Activated naive CD8-positive, alpha-beta T cell (primary cell): ENCODE results near the gene VPS8.
"Not testable (repeated sequence)": the region's sequence is repeated elsewhere in the genome, so short reads cannot be mapped to it uniquely, and the experiment has no call there.

Experiments used
- H3K27ac Mint-ChIP-seq: one replicate; pipeline ENCODE4 v1.8.0; 2021; ENCODE audit warnings: mixed read lengths
- H3K27me3 Mint-ChIP-seq: one replicate; pipeline ENCODE4 v1.8.0; 2021; ENCODE audit warnings: mixed read lengths
- H3K36me3 Mint-ChIP-seq: one replicate; pipeline ENCODE4 v1.8.0; 2021; ENCODE audit warnings: mixed read lengths
- H3K4me1 Mint-ChIP-seq: one replicate; pipeline ENCODE4 v1.8.0; 2021; ENCODE audit warnings: low read depth, mixed read lengths
- H3K4me3 Mint-ChIP-seq: one replicate; pipeline ENCODE4 v1.8.0; 2021; ENCODE audit warnings: mild to moderate bottlenecking, mixed read lengths
- H3K9me3 Mint-ChIP-seq: one replicate; pipeline ENCODE4 v1.8.0; 2021; ENCODE audit warnings: low read depth, mixed read lengths

The VPS8 gene

DNA sequence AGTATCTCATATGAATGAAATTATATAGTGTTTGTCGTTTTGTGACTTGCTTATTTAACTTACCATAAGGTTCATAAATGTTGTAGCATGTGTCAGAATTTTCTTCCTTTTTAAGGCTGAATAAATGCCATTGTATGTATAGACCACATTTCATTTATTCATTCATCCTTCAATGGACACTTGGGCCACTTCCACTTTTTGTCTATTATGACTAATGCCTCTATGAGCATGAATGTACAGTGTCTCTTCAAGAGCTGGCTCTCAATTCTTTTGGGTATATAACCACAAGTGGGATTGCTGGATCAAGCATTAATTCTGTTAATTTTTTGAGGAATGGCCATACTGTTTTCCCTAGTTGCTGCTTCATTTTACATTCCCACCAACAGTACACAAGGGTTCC lies 156.1 kb downstream of the VPS8 start:
- Mint-ChIP-seq H3K4me3 (no peak overlapping the region), H3K4me1 (peaks cover 20% of the 10 kb centered on the region), H3K9me3 (no peaks in the 10 kb centered on the region), H3K27me3 (no peaks in the 10 kb centered on the region), H3K36me3 (peaks cover 34% of the 10 kb centered on the region), H3K27ac (no peak overlapping the region)

- H3K4me1 Mint-ChIP-seq, result peaks cover 21% of the 10 kb centered on the region
- no peaks in the 10 kb centered on the region for H3K27me3 Mint-ChIP-seq
- no peak overlapping the region for H3K4me3 Mint-ChIP-seq
- H3K36me3 Mint-ChIP-seq, result peaks cover 52% of the 10 kb centered on the region
- no peak overlapping the region for H3K27ac Mint-ChIP-seq
- H3K9me3 Mint-ChIP-seq, result peaks cover 13% of the 10 kb centered on the region
Observed at GRCh38 chr3:184970186-184970585, 158.2 kb downstream of the VPS8 start.

- H3K4me1 Mint-ChIP-seq, result peaks cover 3% of the 10 kb centered on the region
- no peaks in the 10 kb centered on the region for H3K27me3 Mint-ChIP-seq
Observed at GRCh38 chr3:184977796-184978195, 165.8 kb downstream of the VPS8 start.

GRCh38 chr3:184981071-184981470 lies 169.1 kb downstream of the VPS8 start:
- Mint-ChIP-seq H3K27ac (no peak overlapping the region), H3K27me3 (no peaks in the 10 kb centered on the region), H3K9me3 (peaks cover 4% of the 10 kb centered on the region), H3K4me3 (no peak overlapping the region), H3K36me3 (peaks cover 44% of the 10 kb centered on the region), H3K4me1 (peaks cover 1% of the 10 kb centered on the region)

More at GRCh38 chr3:184977796-184978195, 165.8 kb downstream of the VPS8 start:
- Mint-ChIP-seq H3K4me3 (no peak overlapping the region), H3K9me3 (peaks cover 19% of the 10 kb centered on the region), H3K27ac (no peak overlapping the region), H3K36me3 (peaks cover 60% of the 10 kb centered on the region)

DNA sequence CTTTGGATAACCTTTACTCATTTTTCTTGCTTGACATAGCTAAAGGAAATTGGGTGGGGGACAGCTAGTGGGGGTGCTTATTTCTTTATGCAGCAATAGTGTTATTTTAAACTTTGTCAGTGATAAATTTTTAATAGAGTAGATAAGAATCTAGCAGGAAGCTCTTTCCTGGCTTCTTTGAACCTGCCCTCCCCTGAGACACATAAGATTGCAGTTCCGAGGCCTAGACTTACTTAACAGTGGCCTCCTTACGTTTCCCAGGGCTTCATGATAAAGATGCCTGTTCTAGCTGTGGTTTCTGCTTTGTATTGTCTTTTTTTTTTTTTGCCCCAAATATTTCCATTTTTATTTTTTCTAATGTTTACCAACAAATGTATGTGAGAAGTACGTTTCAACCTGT lies 170.1 kb downstream of the VPS8 start:
- H3K36me3 Mint-ChIP-seq, result peaks cover 42% of the 10 kb centered on the region
- no peaks in the 10 kb centered on the region for H3K9me3 Mint-ChIP-seq
- H3K27ac Mint-ChIP-seq, result no peak overlapping the region
- peaks cover 1% of the 10 kb centered on the region for H3K4me1 Mint-ChIP-seq
- no peaks in the 10 kb centered on the region for H3K27me3 Mint-ChIP-seq
- no peak overlapping the region for H3K4me3 Mint-ChIP-seq

- Mint-ChIP-seq H3K4me3 (no peak overlapping the region), H3K36me3 (peaks cover 38% of the 10 kb centered on the region), H3K27me3 (no peaks in the 10 kb centered on the region), H3K4me1 (no peaks in the 10 kb centered on the region), H3K9me3 (no peaks in the 10 kb centered on the region), H3K27ac (no peak overlapping the region)
Observed at GRCh38 chr3:184985586-184985985, 173.6 kb downstream of the VPS8 start.

DNA sequence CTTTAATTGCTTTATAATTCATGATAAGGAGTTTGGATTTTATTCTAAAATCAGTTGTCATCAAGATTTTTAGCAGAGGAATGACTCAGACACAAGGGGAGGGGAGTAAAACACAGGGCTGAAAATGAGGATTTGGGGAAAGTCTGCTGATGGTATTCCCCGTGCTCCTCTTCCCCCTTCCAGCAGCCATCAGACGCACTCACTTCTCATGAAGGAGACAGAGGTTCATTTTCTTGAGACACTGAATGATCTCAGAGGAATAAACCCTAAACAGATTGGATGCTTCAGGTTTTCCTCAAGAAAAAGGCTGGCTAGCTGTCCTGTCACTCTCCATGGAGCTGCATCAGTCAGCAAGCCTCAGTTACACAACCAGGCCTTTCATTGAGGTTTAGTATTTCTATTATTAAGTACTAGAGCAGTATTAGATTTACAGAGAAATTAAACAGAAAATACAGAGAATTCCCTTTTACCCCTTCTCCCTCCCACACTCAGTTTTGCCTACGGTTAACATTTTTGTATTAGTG lies 174.5 kb downstream of the VPS8 start:
- no peaks in the 10 kb centered on the region for H3K9me3 Mint-ChIP-seq
- no peak overlapping the region for H3K27ac Mint-ChIP-seq
- no peaks in the 10 kb centered on the region for H3K27me3 Mint-ChIP-seq
- no peaks in the 10 kb centered on the region for H3K4me1 Mint-ChIP-seq
- H3K36me3 Mint-ChIP-seq, result peaks cover 35% of the 10 kb centered on the region
- no peak overlapping the region for H3K4me3 Mint-ChIP-seq

GRCh38 chr3:184993394-184993793 lies 181.4 kb downstream of the VPS8 start:
- H3K36me3 Mint-ChIP-seq, result peaks cover 8% of the 10 kb centered on the region
- peak overlapping the region; percentile 51 for H3K27ac Mint-ChIP-seq
- no peak overlapping the region for H3K4me3 Mint-ChIP-seq
- H3K9me3 Mint-ChIP-seq, result no peaks in the 10 kb centered on the region
- H3K4me1 Mint-ChIP-seq, result no peaks in the 10 kb centered on the region
- no peaks in the 10 kb centered on the region for H3K27me3 Mint-ChIP-seq

DNA sequence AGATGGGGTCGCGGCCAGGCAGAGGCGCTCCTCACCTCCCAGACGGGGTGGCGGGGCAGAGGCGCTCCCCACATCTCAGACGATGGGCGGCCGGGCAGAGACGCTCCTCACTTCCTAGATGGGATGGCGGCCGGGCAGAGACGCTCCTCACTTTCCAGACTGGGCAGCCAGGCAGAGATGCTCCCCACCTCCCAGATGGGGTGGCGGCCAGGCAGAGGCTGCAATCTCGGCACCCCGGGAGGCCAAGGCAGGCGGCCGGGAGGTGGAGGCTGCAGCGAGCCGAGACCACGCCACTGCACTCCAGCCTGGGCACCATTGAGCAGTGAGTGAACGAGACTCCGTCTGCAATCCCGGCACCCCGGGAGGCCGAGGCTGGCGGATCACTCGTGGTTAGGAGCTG lies 191.9 kb downstream of the VPS8 start:
- not testable (repeated sequence) for H3K27ac Mint-ChIP-seq, H3K4me1 Mint-ChIP-seq, H3K4me3 Mint-ChIP-seq, H3K27me3 Mint-ChIP-seq
- Mint-ChIP-seq H3K9me3 (peaks cover 10% of the 10 kb centered on the region), H3K36me3 (peaks cover 56% of the 10 kb centered on the region)

- Mint-ChIP-seq H3K36me3 (peaks cover 66% of the 10 kb centered on the region), H3K4me1 (no peaks in the 10 kb centered on the region), H3K27me3 (no peaks in the 10 kb centered on the region)
Observed at GRCh38 chr3:185009650-185010049, 197.7 kb downstream of the VPS8 start.

GRCh38 chr3:185017584-185017983 lies 205.6 kb downstream of the VPS8 start:
- H3K27me3 Mint-ChIP-seq, H3K4me3 Mint-ChIP-seq, H3K4me1 Mint-ChIP-seq, H3K27ac Mint-ChIP-seq, H3K9me3 Mint-ChIP-seq: not testable (repeated sequence)
- H3K36me3 Mint-ChIP-seq, result peaks cover 54% of the 10 kb centered on the region

More at GRCh38 chr3:185009650-185010049, 197.7 kb downstream of the VPS8 start:
- Mint-ChIP-seq H3K4me3 (no peak overlapping the region), H3K27ac (no peak overlapping the region), H3K9me3 (peaks cover 19% of the 10 kb centered on the region)

GRCh38 chr3:185017996-185018395 lies 206.0 kb downstream of the VPS8 start:
- not testable (repeated sequence) for H3K27me3 Mint-ChIP-seq, H3K4me3 Mint-ChIP-seq, H3K27ac Mint-ChIP-seq, H3K9me3 Mint-ChIP-seq, H3K4me1 Mint-ChIP-seq
- peaks cover 54% of the 10 kb centered on the region for H3K36me3 Mint-ChIP-seq

DNA sequence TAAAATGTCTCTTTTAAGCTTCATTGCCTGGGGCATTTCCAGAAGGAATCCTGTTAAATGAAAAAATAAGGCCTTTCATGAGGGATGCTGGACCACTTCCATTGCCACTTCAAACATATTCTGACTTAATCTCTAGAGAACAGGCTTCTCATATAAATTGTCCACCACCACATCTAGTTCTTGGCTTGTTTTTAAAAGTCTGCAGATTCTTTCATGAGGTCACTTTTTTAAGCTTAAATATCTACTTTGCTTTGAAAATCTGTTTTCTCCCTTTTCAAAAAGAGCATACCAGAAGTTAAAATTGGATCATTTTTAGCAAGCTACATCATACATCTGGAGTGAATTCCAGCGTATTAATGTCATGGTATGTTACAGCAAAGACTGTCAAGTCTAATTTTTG lies 209.3 kb downstream of the VPS8 start:
- Mint-ChIP-seq H3K4me1 (no peaks in the 10 kb centered on the region), H3K27ac (no peak overlapping the region), H3K4me3 (no peak overlapping the region), H3K9me3 (peaks cover 8% of the 10 kb centered on the region), H3K36me3 (peaks cover 41% of the 10 kb centered on the region), H3K27me3 (no peaks in the 10 kb centered on the region)

DNA sequence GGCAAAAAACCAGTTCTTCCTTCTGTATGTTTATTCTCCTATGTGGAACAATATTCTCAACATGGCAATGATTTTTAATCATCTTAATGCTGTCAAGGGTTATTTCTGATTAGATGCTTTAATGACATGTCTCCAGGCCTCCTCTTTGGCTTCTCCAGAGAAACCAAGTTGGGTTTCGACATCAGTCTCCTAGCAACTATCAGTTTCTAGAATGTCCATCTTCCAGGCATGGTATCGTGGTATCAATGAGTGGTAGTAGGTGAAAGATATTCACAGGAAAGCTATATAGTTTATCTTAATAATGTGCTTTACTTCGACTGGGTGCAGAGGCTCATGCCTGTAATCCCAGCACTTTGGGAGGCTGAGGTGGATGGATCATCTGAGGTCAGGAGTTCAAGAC lies 212.4 kb downstream of the VPS8 start:
- Mint-ChIP-seq H3K4me3 (no peak overlapping the region), H3K36me3 (peaks cover 27% of the 10 kb centered on the region), H3K27ac (no peak overlapping the region), H3K9me3 (no peaks in the 10 kb centered on the region), H3K4me1 (no peaks in the 10 kb centered on the region), H3K27me3 (no peaks in the 10 kb centered on the region)

DNA sequence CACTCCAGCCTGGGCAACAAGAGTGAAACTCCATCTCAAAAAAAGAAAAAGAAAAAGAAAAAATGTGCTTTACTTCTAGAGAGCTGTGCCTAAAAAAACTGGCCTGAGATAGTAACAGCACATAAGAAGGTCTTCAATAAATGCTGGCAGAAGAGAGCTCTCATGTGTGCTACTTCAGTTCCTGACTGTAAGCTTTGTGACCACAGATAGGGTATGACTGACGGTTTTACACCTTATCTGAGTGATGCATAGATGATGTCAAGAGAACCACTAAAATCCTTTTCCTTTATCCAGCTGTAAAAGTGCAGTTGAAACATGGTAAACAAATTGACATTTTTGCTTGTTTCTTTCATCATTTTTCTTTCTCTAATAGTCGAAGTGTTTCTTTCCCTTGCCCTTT lies 213.0 kb downstream of the VPS8 start:
- H3K9me3 Mint-ChIP-seq, result no peaks in the 10 kb centered on the region
- H3K4me3 Mint-ChIP-seq, result no peak overlapping the region
- H3K4me1 Mint-ChIP-seq, result no peaks in the 10 kb centered on the region
- peaks cover 26% of the 10 kb centered on the region for H3K36me3 Mint-ChIP-seq
- H3K27ac Mint-ChIP-seq, result no peak overlapping the region
- H3K27me3 Mint-ChIP-seq, result no peaks in the 10 kb centered on the region

DNA sequence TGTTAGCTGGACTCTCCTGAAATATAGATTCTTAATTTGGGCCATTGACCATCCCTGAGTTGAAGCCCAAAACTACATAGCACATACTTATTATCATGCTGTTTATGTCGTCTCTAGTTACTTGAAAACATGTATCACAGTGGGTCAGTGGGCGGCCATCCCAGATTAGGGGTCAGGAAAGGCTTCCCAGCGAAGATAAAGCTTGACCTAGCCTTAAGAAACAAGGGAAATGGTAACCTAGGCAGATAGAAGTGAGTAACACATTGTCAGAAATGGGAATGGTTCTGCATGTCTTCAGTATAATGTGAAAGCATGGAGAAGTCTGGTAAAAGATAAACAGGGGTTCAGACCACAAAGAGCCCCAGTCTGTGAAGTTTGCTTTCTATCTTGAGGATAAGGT lies 216.2 kb downstream of the VPS8 start:
- H3K4me1 Mint-ChIP-seq, result no peaks in the 10 kb centered on the region
- peaks cover 35% of the 10 kb centered on the region for H3K36me3 Mint-ChIP-seq
- H3K27me3 Mint-ChIP-seq, result no peaks in the 10 kb centered on the region
- H3K9me3 Mint-ChIP-seq, result peaks cover under 1% of the 10 kb centered on the region
- H3K4me3 Mint-ChIP-seq, result no peak overlapping the region
- no peak overlapping the region for H3K27ac Mint-ChIP-seq
